ENCODE measurements around the gene SH3D19. TPM values are rescaled to one million over a fixed set of nuclear protein-coding genes. Genes with fewer than 3 reads are reported as not detected.
A peak's percentile ranks its signal among the peaks of the same experiment; 100 is the strongest.

The SH3D19 gene
- total and polyA plus RNA-seq, 2 of the 4 experiments (the other 2 are of a cell fraction) = 14.4 to 27.2 TPM

- H2AFZ ChIP-seq (replicated peaks; ENCODE audit: low read length, poor library complexity) = no peak overlapping the region
- peak; percentile 18 for DNase-seq
Measured at GRCh38 chr4:151356510-151356909, 31.1 kb upstream of the SH3D19 start.

More at GRCh38 chr4:151356510-151356909, 31.1 kb upstream of the SH3D19 start:
- TF ChIP-seq MXI1 (IDR thresholded peaks at IDR 0.05; ENCODE audit: borderline replicate concordance, low read depth, low read length) (no peak), FOS (IDR thresholded peaks at IDR 0.05; ENCODE audit: low read depth, low read length) (no peak), MAFK (IDR thresholded peaks at IDR 0.05; ENCODE audit: low read depth, low read length) (no peak), BHLHE40 (IDR thresholded peaks at IDR 0.05; ENCODE audit: low read depth, low read length) (no peak), SMC3 (IDR thresholded peaks at IDR 0.05; ENCODE audit: low read depth, low read length) (no peak), CTCF (conservative IDR thresholded peaks at IDR 0.05; ENCODE audit: low read depth, low read length) (no peak), POLR2A (IDR thresholded peaks at IDR 0.05; ENCODE audit: low read depth, low read length) (no peak), CHD1 (IDR thresholded peaks at IDR 0.05; ENCODE audit: low read depth, low read length) (no peak), USF2 (IDR thresholded peaks at IDR 0.05; ENCODE audit: low read depth, low read length) (no peak), CEBPB (IDR thresholded peaks at IDR 0.05; ENCODE audit: low read depth, low read length) (no peak), MAZ (IDR thresholded peaks at IDR 0.05; ENCODE audit: borderline replicate concordance, low read depth, low read length) (no peak), RCOR1 (IDR thresholded peaks at IDR 0.05; ENCODE audit: insufficient replicate concordance, low read length) (no peak)
- H2AK5ac ChIP-seq (ENCODE audit: low read depth, low read length) = no peak overlapping the region
- no peaks in the 10 kb centered on the region for H3K79me1 ChIP-seq (ENCODE audit: low read depth in 1 of 2, low read length in 2 of 2)
- no peak overlapping the region for H3K27ac ChIP-seq (ENCODE audit: insufficient read depth, low read length)
- no peak overlapping the region for H3K18ac ChIP-seq (ENCODE audit: low read depth, low read length)
- H4K8ac ChIP-seq (ENCODE audit: low read depth in 2 of 2, low read length in 2 of 2) = no peak overlapping the region
- no peak overlapping the region for H3K14ac ChIP-seq (replicated peaks; ENCODE audit: low read depth, low read length)
- dilution Hi-C loops (cut with HindIII; ENCODE audit: low sequenced_read_pairs, unreplicated experiment) (no loop called here), in situ Hi-C loops (cut with MboI; ENCODE audit: low sequenced_read_pairs) (loop anchor here (10.0 kb wide), 1 partner anchor 232 kb away; no protein-coding TSS in a partner anchor), intact Hi-C loops (cut with micrococcal nuclease) (no loop called here)
- ChIA-PET POLR2A (ENCODE audit: unreplicated experiment) (no interaction called here), CTCF (no interaction called here)
- no peak overlapping the region for H2BK15ac ChIP-seq (ENCODE audit: low read depth, low read length)
- H2BK20ac ChIP-seq (ENCODE audit: low read depth, low read length) = no peak overlapping the region
- peaks cover 6% of the 10 kb centered on the region; the same call in 1 of the 2 replicates for H3K27me3 ChIP-seq (ENCODE audit: control insufficient read depth, insufficient read depth, low read length)
- ATAC-seq (ENCODE audit: low read depth) = no peak
- no peak overlapping the region for H3K23ac ChIP-seq (ENCODE audit: low read depth, low read length)
- H3K9ac ChIP-seq (ENCODE audit: low read depth, low read length) = no peak overlapping the region
- H2BK5ac ChIP-seq (ENCODE audit: low read depth, low read length, poor library complexity, severe bottlenecking) = no peak overlapping the region
- H3K56ac ChIP-seq (ENCODE audit: extremely low read depth, insufficient read depth, low read length) = no peak overlapping the region
- H4K5ac ChIP-seq (ENCODE audit: low read depth, low read length) = no peak overlapping the region
- no peak overlapping the region for H4K91ac ChIP-seq (ENCODE audit: insufficient read depth, low read depth, low read length)
- no peak overlapping the region for H3K4me3 ChIP-seq (ENCODE audit: insufficient read depth, low read depth, low read length)
- no peak overlapping the region for H2BK120ac ChIP-seq (ENCODE audit: low read depth, low read length)
- WGBS, 2 experiments (ENCODE audit: extremely low coverage in 2 of 2, insufficient read length in 1 of 2) = no CpG with 5 or more reads among the region's 1 CpG
- H3K4ac ChIP-seq (ENCODE audit: low read depth, low read length) = no peak overlapping the region
- no peaks in the 10 kb centered on the region for H4K20me1 ChIP-seq (ENCODE audit: insufficient read depth, low read length)
- no TSS peak for BruUV-seq (replicated peaks)
- no peaks in the 10 kb centered on the region for H3K36me3 ChIP-seq (ENCODE audit: control insufficient read depth, insufficient read depth, low read length)
- no peaks in the 10 kb centered on the region for H3K9me1 ChIP-seq (ENCODE audit: insufficient read depth, low read length)
- no peaks in the 10 kb centered on the region for H3K9me3 ChIP-seq (ENCODE audit: control insufficient read depth, insufficient read depth, low read length)
- no peak overlapping the region for H2AK9ac ChIP-seq (replicated peaks; ENCODE audit: low read depth, low read length, poor library complexity)
- no peak overlapping the region for H3K4me2 ChIP-seq (ENCODE audit: low read depth, low read length)
- no peaks in the 10 kb centered on the region for H3K4me1 ChIP-seq (ENCODE audit: control insufficient read depth, insufficient read depth, low read length)
